Measurements from ENCODE around the gene PRSS56. TPM values are rescaled to one million over a fixed set of nuclear protein-coding genes. Genes with fewer than 3 reads are reported as not detected.

The PRSS56 gene
- total RNA-seq, 1 donor from 2014 or later, result 52.4 TPM

- TF ChIP-seq, protein P1, sequence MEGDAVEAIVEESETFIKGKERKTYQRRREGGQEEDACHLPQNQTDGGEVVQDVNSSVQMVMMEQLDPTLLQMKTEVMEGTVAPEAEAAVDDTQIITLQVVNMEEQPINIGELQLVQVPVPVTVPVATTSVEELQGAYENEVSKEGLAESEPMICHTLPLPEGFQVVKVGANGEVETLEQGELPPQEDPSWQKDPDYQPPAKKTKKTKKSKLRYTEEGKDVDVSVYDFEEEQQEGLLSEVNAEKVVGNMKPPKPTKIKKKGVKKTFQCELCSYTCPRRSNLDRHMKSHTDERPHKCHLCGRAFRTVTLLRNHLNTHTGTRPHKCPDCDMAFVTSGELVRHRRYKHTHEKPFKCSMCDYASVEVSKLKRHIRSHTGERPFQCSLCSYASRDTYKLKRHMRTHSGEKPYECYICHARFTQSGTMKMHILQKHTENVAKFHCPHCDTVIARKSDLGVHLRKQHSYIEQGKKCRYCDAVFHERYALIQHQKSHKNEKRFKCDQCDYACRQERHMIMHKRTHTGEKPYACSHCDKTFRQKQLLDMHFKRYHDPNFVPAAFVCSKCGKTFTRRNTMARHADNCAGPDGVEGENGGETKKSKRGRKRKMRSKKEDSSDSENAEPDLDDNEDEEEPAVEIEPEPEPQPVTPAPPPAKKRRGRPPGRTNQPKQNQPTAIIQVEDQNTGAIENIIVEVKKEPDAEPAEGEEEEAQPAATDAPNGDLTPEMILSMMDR (conservative IDR thresholded peaks at IDR 0.05), result peak; percentile 49
- peaks cover 4% of the 10 kb centered on the region for H3K9me3 Mint-ChIP-seq
- H3K4me1 Mint-ChIP-seq, result peaks cover 43% of the 10 kb centered on the region
- H3K27me3 Mint-ChIP-seq (ENCODE audit: low read depth), result no peaks in the 10 kb centered on the region
- peak; percentile 93 for DNase-seq (ENCODE audit: low read depth, low spot score)
- H3K4me3 Mint-ChIP-seq, result peak within 1 kb of the TSS; percentile 97
- peaks cover 39% of the 10 kb centered on the region for H3K36me3 Mint-ChIP-seq (ENCODE audit: low read depth)
- peak within 1 kb of the TSS; percentile 98 for H3K27ac Mint-ChIP-seq (ENCODE audit: unreplicated experiment)
These were observed 30.4 kb downstream of the PRSS56 start, which contains the start of the genes EIF4E2 and TIGD1 for GRCh38 chr2:232550354-232551249. TSS of gene EIF4E2 (plus strand) at chr2:232550689. CDS start at chr2:232550725, 36 bp downstream. TSS of gene TIGD1 (minus strand) at chr2:232550557. CDS start at chr2:232549882, 675 bp downstream.

GRCh38 chr2:232551250-232551638, 31.1 kb downstream of the PRSS56 start:
- TF ChIP-seq, protein P1 (conservative IDR thresholded peaks at IDR 0.05), result no peak
- peaks cover 4% of the 10 kb centered on the region for H3K9me3 Mint-ChIP-seq
- H3K36me3 Mint-ChIP-seq (ENCODE audit: low read depth), result peaks cover 39% of the 10 kb centered on the region
- H3K27ac Mint-ChIP-seq (ENCODE audit: unreplicated experiment), result peak overlapping the region; percentile 95
- no peaks in the 10 kb centered on the region for H3K27me3 Mint-ChIP-seq (ENCODE audit: low read depth)
- no peak for DNase-seq (ENCODE audit: low read depth, low spot score)
- H3K4me1 Mint-ChIP-seq, result peaks cover 43% of the 10 kb centered on the region
- H3K4me3 Mint-ChIP-seq, result peak overlapping the region; percentile 97

DNA sequence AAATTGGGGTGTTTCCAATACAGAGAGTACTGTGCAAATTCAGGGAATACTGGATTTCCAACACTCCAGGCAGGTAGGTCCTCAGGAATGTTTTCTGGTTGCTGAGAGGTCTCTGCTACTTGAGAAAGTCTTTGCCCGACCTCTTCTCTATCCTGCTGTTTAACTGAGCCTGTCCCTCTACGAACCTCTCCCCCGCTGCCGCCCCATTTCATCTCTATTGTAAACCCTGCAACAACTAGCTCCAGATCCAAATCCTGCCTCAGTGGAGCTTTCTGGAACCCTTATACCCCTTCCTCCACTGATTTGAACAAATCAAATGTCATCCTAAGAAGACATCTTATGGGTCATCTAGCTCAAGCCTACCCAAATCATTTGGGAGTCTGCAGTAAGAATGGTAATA, 31.6 kb downstream of the PRSS56 start:
- no peak for DNase-seq (ENCODE audit: low read depth, low spot score)
- Mint-ChIP-seq H3K4me1 (peaks cover 43% of the 10 kb centered on the region), H3K9me3 (peaks cover 4% of the 10 kb centered on the region), H3K27me3 (ENCODE audit: low read depth) (no peaks in the 10 kb centered on the region), H3K36me3 (ENCODE audit: low read depth) (peaks cover 37% of the 10 kb centered on the region), H3K27ac (ENCODE audit: unreplicated experiment) (peak overlapping the region; percentile 95), H3K4me3 (peak overlapping the region; percentile 97)
- TF ChIP-seq, protein P1 (conservative IDR thresholded peaks at IDR 0.05), result no peak

DNA sequence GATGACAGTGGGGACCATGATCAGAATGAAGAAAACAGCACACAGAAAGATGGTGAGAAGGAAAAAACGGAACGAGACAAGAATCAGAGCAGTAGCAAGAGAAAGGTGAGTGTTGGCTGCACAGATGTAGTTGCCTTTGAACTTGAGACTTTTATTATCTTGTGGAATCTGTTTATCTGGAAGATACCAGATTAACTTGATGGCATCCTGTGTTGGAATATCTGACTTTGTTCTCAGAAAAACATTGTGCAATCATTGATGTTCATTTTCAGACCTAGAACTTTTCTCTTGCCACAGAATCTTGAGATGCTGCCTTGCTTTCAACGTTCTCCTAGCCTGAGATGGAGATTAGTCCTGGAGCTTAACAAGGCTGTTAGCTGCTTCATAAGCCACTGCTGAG, 36.2 kb downstream of the PRSS56 start:
- H3K36me3 Mint-ChIP-seq (ENCODE audit: low read depth), result peaks cover 7% of the 10 kb centered on the region

DNA sequence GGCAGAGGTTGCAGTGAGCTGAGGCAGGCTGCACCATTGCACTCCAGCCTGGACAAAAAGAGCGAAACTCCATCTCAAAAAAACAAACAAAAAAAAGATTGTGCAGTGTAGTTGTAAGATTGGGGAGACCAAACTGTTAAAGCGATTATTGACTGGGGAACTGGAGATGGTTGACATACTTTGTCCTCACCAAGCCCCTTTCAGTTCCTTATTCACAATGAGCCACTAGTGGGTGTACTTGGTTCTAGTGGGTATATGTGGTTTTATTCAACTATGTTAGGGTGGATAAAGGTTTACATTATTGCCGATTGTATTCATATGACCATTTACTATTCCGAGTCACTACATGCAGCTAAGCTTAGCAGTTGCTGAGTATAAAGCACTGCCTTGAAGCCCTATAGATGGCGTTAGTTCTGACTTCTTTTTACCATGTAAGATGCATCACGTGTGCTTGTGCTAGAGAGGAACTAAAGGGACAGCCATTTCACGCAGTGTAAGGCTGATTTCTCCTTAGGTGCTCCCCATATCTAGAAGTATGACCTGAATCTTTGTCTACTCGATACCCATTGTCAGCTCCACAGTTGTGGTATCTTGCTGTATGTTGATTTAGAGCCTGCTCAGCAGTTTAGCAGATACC, 42.4 kb downstream of the PRSS56 start:
- Mint-ChIP-seq H3K9me3 (no peaks in the 10 kb centered on the region), H3K4me3 (no peak overlapping the region), H3K4me1 (no peaks in the 10 kb centered on the region), H3K36me3 (ENCODE audit: low read depth) (peaks cover 13% of the 10 kb centered on the region), H3K27ac (ENCODE audit: unreplicated experiment) (no peak overlapping the region), H3K27me3 (ENCODE audit: low read depth) (no peaks in the 10 kb centered on the region)
- TF ChIP-seq, protein P1 (conservative IDR thresholded peaks at IDR 0.05), result no peak
- no peak for DNase-seq (ENCODE audit: low read depth, low spot score)

More for the DNA sequence above, 36.2 kb downstream of the PRSS56 start:
- Mint-ChIP-seq H3K9me3 (no peaks in the 10 kb centered on the region), H3K4me1 (peaks cover 20% of the 10 kb centered on the region), H3K27me3 (ENCODE audit: low read depth) (no peaks in the 10 kb centered on the region), H3K27ac (ENCODE audit: unreplicated experiment) (no peak overlapping the region), H3K4me3 (no peak overlapping the region)
- TF ChIP-seq, protein P1 (conservative IDR thresholded peaks at IDR 0.05), result no peak
- no peak for DNase-seq (ENCODE audit: low read depth, low spot score)
